ENCODE results near the gene RLN2.
A peak's percentile ranks its signal among the peaks of the same experiment; 100 is the strongest.
"Not testable (repeated sequence)": the region's sequence is repeated elsewhere in the genome, so short reads cannot be mapped to it uniquely, and the experiment has no call there.

Gene RLN2

GRCh38 chr9:5303840-5304795 lies at the start of gene RLN2:
TSS of gene RLN2 (minus strand) at chr9:5304716. CDS start at chr9:5304580, 136 bp downstream.
- not testable (repeated sequence) for DNase-seq

GRCh38 chr9:5354184-5354583 lies 49.7 kb upstream of the RLN2 start:
- no peak for DNase-seq

GRCh38 chr9:5352637-5353248 lies 48.2 kb upstream of the RLN2 start:
- DNase-seq, result no peak

GRCh38 chr9:5338992-5339981 lies 34.8 kb upstream of the RLN2 start, which contains the start of gene RLN1:
TSS of gene RLN1 (minus strand) at chr9:5339876. CDS start at chr9:5339746, 130 bp downstream.
- not testable (repeated sequence) for DNase-seq

- DNase-seq, result no peak
These were observed 32.2 kb upstream of the RLN2 start for GRCh38 chr9:5336688-5337087.

- DNase-seq, result not testable (repeated sequence)
These were observed 26.8 kb upstream of the RLN2 start for GRCh38 chr9:5331276-5331675.

GRCh38 chr9:5326893-5327548 lies 22.5 kb upstream of the RLN2 start:
- peak; percentile 51 for DNase-seq

GRCh38 chr9:5326187-5326586 lies 21.7 kb upstream of the RLN2 start:
- DNase-seq, result no peak

GRCh38 chr9:5321601-5322000 lies 17.1 kb upstream of the RLN2 start:
- not testable (repeated sequence) for DNase-seq

- no peak for DNase-seq
These were observed 16.5 kb upstream of the RLN2 start for GRCh38 chr9:5321058-5321457.

- not testable (repeated sequence) for DNase-seq
These were observed 11.9 kb upstream of the RLN2 start for GRCh38 chr9:5316406-5316805.

- no peak for DNase-seq
These were observed 10.8 kb upstream of the RLN2 start for GRCh38 chr9:5315187-5315923.

- no peak for DNase-seq
These were observed 6.3 kb upstream of the RLN2 start for GRCh38 chr9:5310851-5311250.

GRCh38 chr9:5305741-5306140 lies 1.2 kb upstream of the RLN2 start:
- no peak for DNase-seq

GRCh38 chr9:5301544-5301943 lies 3.0 kb downstream of the RLN2 start:
- no peak for DNase-seq

- DNase-seq, result no peak
These were observed 12.4 kb downstream of the RLN2 start for GRCh38 chr9:5292141-5292540.

GRCh38 chr9:5288591-5288990 lies 15.9 kb downstream of the RLN2 start:
- no peak for DNase-seq

- no peak for DNase-seq
These were observed 18.3 kb downstream of the RLN2 start for GRCh38 chr9:5286262-5286661.

- no peak for DNase-seq
These were observed 26.0 kb downstream of the RLN2 start for GRCh38 chr9:5278486-5278885.

GRCh38 chr9:5274770-5275169 lies 29.7 kb downstream of the RLN2 start:
- DNase-seq, result no peak

- DNase-seq, result no peak
These were observed 35.2 kb downstream of the RLN2 start for GRCh38 chr9:5269249-5269715.
